Activated naive CD4-positive, alpha-beta T cell treated with anti-CD3 and anti-CD28 coated beads, Interleukin-2, amount 10 ng/mL, durations not matched to agents 7 days and 5 days (primary cell): ENCODE data around the gene XYLT1.

Experiments used
- CTCF ChIA-PET: fragments of 350-600 bp; sonication (Branson Sonifier 250); formaldehyde crosslinking; loops from one replicate; lab custom pipeline; 2021; ENCODE audit warnings: antibody characterized with exemption; lab: Charles Lee
- DNase-seq: peaks from one replicate; pipeline ENCODE4 v3.0.0-alpha.2; 2020
- H3K27ac Mint-ChIP-seq: one replicate; pipeline ENCODE4 v1.8.0; 2021; ENCODE audit warnings: mild to moderate bottlenecking, moderate library complexity, mixed read lengths
- H3K27me3 Mint-ChIP-seq: one replicate; pipeline ENCODE4 v1.8.0; 2021; ENCODE audit warnings: mild to moderate bottlenecking, mixed read lengths
- H3K36me3 Mint-ChIP-seq: one replicate; pipeline ENCODE4 v1.8.0; 2021; ENCODE audit warnings: mixed read lengths
- H3K4me1 Mint-ChIP-seq: one replicate; pipeline ENCODE4 v1.8.0; 2021; ENCODE audit warnings: mixed read lengths
- H3K4me3 Mint-ChIP-seq: one replicate; pipeline ENCODE4 v1.8.0; 2021; ENCODE audit warnings: mild to moderate bottlenecking, moderate library complexity, mixed read lengths
- H3K9me3 Mint-ChIP-seq: one replicate; pipeline ENCODE4 v1.8.0; 2021; ENCODE audit warnings: mixed read lengths

Gene XYLT1

GRCh38 chr16:17269439-17269838 is 201.3 kb downstream of the XYLT1 start:
- H3K27ac Mint-ChIP-seq, result no peak overlapping the region
- no peak for DNase-seq
- no peaks in the 10 kb centered on the region for H3K9me3 Mint-ChIP-seq
- H3K36me3 Mint-ChIP-seq, result peaks cover 8% of the 10 kb centered on the region
- H3K4me3 Mint-ChIP-seq, result no peak overlapping the region
- CTCF ChIA-PET, result no interaction called here
- H3K27me3 Mint-ChIP-seq, result no peaks in the 10 kb centered on the region
- peaks cover 44% of the 10 kb centered on the region for H3K4me1 Mint-ChIP-seq

GRCh38 chr16:17266608-17267313 is 204.0 kb downstream of the XYLT1 start:
- no peaks in the 10 kb centered on the region for H3K36me3 Mint-ChIP-seq

GRCh38 chr16:17265154-17265553 is 205.6 kb downstream of the XYLT1 start:
- Mint-ChIP-seq H3K9me3 (no peaks in the 10 kb centered on the region), H3K4me3 (no peak overlapping the region), H3K36me3 (no peaks in the 10 kb centered on the region), H3K27ac (peak overlapping the region; percentile 1), H3K27me3 (no peaks in the 10 kb centered on the region), H3K4me1 (peaks cover 27% of the 10 kb centered on the region)
- no peak for DNase-seq
- CTCF ChIA-PET, result no interaction called here

More at GRCh38 chr16:17266608-17267313, 204.0 kb downstream of the XYLT1 start:
- Mint-ChIP-seq H3K4me3 (no peak overlapping the region), H3K27ac (no peak overlapping the region), H3K27me3 (no peaks in the 10 kb centered on the region), H3K4me1 (peaks cover 34% of the 10 kb centered on the region), H3K9me3 (no peaks in the 10 kb centered on the region)
- no peak for DNase-seq
- CTCF ChIA-PET, result no interaction called here

- Mint-ChIP-seq H3K4me3 (no peak overlapping the region), H3K36me3 (peaks cover 21% of the 10 kb centered on the region), H3K27ac (peak overlapping the region; percentile 66), H3K4me1 (peaks cover 26% of the 10 kb centered on the region), H3K9me3 (no peaks in the 10 kb centered on the region), H3K27me3 (no peaks in the 10 kb centered on the region)
- CTCF ChIA-PET, result interaction anchor here (0.8 to 1.2 kb wide), 2 partner anchors 155 to 206 kb away, joined by 3 to 4 read pairs; no protein-coding TSS in a partner anchor
- DNase-seq, result peak; percentile 46
Observed at GRCh38 chr16:17261197-17261858, 209.4 kb downstream of the XYLT1 start.

- no peak overlapping the region for H3K27ac Mint-ChIP-seq
- peaks cover 26% of the 10 kb centered on the region for H3K4me1 Mint-ChIP-seq
- H3K4me3 Mint-ChIP-seq, result no peak overlapping the region
- no peaks in the 10 kb centered on the region for H3K27me3 Mint-ChIP-seq
- H3K9me3 Mint-ChIP-seq, result no peaks in the 10 kb centered on the region
- no peak for DNase-seq
- CTCF ChIA-PET, result no interaction called here
- peaks cover 25% of the 10 kb centered on the region for H3K36me3 Mint-ChIP-seq
Observed at GRCh38 chr16:17260276-17260849, 210.4 kb downstream of the XYLT1 start.

GRCh38 chr16:17259751-17260270 is 210.9 kb downstream of the XYLT1 start:
- CTCF ChIA-PET, result no interaction called here
- H3K4me1 Mint-ChIP-seq, result peaks cover 26% of the 10 kb centered on the region
- no peak for DNase-seq

GRCh38 chr16:17258848-17259713 is 211.7 kb downstream of the XYLT1 start:
- Mint-ChIP-seq H3K36me3 (peaks cover 28% of the 10 kb centered on the region), H3K4me3 (no peak overlapping the region), H3K27me3 (no peaks in the 10 kb centered on the region), H3K4me1 (peaks cover 26% of the 10 kb centered on the region), H3K9me3 (no peaks in the 10 kb centered on the region), H3K27ac (peak overlapping the region; percentile 71)
- no peak for DNase-seq
- CTCF ChIA-PET, result no interaction called here

More at GRCh38 chr16:17259751-17260270, 210.9 kb downstream of the XYLT1 start:
- peaks cover 27% of the 10 kb centered on the region for H3K36me3 Mint-ChIP-seq
- H3K27ac Mint-ChIP-seq, result no peak overlapping the region
- H3K4me3 Mint-ChIP-seq, result no peak overlapping the region
- no peaks in the 10 kb centered on the region for H3K27me3 Mint-ChIP-seq
- no peaks in the 10 kb centered on the region for H3K9me3 Mint-ChIP-seq

GRCh38 chr16:17258077-17258599 is 212.6 kb downstream of the XYLT1 start:
- Mint-ChIP-seq H3K36me3 (peaks cover 29% of the 10 kb centered on the region), H3K9me3 (no peaks in the 10 kb centered on the region), H3K27me3 (no peaks in the 10 kb centered on the region), H3K4me3 (no peak overlapping the region), H3K27ac (no peak overlapping the region), H3K4me1 (peaks cover 24% of the 10 kb centered on the region)
- no peak for DNase-seq
- CTCF ChIA-PET, result no interaction called here

GRCh38 chr16:17257426-17258023 is 213.2 kb downstream of the XYLT1 start:
- Mint-ChIP-seq H3K36me3 (peaks cover 29% of the 10 kb centered on the region), H3K4me3 (no peak overlapping the region), H3K4me1 (peaks cover 20% of the 10 kb centered on the region), H3K9me3 (no peaks in the 10 kb centered on the region), H3K27ac (no peak overlapping the region), H3K27me3 (no peaks in the 10 kb centered on the region)
- CTCF ChIA-PET, result no interaction called here
- no peak for DNase-seq

GRCh38 chr16:17252701-17253100 is 218.1 kb downstream of the XYLT1 start:
- no peak overlapping the region for H3K4me3 Mint-ChIP-seq
- no peak for DNase-seq
- peaks cover 41% of the 10 kb centered on the region for H3K36me3 Mint-ChIP-seq
- H3K27ac Mint-ChIP-seq, result no peak overlapping the region
- no peaks in the 10 kb centered on the region for H3K4me1 Mint-ChIP-seq
- H3K27me3 Mint-ChIP-seq, result no peaks in the 10 kb centered on the region
- H3K9me3 Mint-ChIP-seq, result no peaks in the 10 kb centered on the region
- CTCF ChIA-PET, result no interaction called here

GRCh38 chr16:17252064-17252463 is 218.7 kb downstream of the XYLT1 start:
- no peak for DNase-seq
- Mint-ChIP-seq H3K4me3 (no peak overlapping the region), H3K4me1 (no peaks in the 10 kb centered on the region), H3K27ac (no peak overlapping the region), H3K9me3 (no peaks in the 10 kb centered on the region), H3K36me3 (peaks cover 40% of the 10 kb centered on the region), H3K27me3 (no peaks in the 10 kb centered on the region)
- CTCF ChIA-PET, result no interaction called here

GRCh38 chr16:17251496-17251895 is 219.3 kb downstream of the XYLT1 start:
- H3K4me1 Mint-ChIP-seq, result no peaks in the 10 kb centered on the region
- H3K27me3 Mint-ChIP-seq, result no peaks in the 10 kb centered on the region
- H3K27ac Mint-ChIP-seq, result no peak overlapping the region
- CTCF ChIA-PET, result no interaction called here
- no peaks in the 10 kb centered on the region for H3K9me3 Mint-ChIP-seq
- peaks cover 38% of the 10 kb centered on the region for H3K36me3 Mint-ChIP-seq
- DNase-seq, result no peak
- H3K4me3 Mint-ChIP-seq, result no peak overlapping the region

GRCh38 chr16:17246974-17247732 is 223.6 kb downstream of the XYLT1 start:
- H3K9me3 Mint-ChIP-seq, result no peaks in the 10 kb centered on the region
- CTCF ChIA-PET, result no interaction called here

More at GRCh38 chr16:17246974-17247732, 223.6 kb downstream of the XYLT1 start:
- Mint-ChIP-seq H3K27me3 (no peaks in the 10 kb centered on the region), H3K36me3 (peaks cover 38% of the 10 kb centered on the region), H3K4me1 (no peaks in the 10 kb centered on the region), H3K27ac (no peak overlapping the region), H3K4me3 (no peak overlapping the region)
- no peak for DNase-seq
